SK-N-SH (cell line): ENCODE data around the gene DNAJC25. TPM values are rescaled to one million over a fixed set of nuclear protein-coding genes. Genes with fewer than 3 reads are reported as not detected.

Source experiments
- CTCF ChIA-PET: fragments of 300-600, 350-600 bp; formaldehyde crosslinking; extraction: SDS; loops from one replicate; lab custom pipeline; 2021; lab: Yijun Ruan, JAX
- POLR2A ChIA-PET: fragments of 350-600 bp; sonication (Branson Sonifier 250); formaldehyde crosslinking; extraction: SDS; loops from one replicate; lab custom pipeline; 2020; ENCODE audit warnings: antibody characterized with exemption, inconsistent platforms; lab: Yijun Ruan, JAX
- DNase-seq: peaks from one replicate; pipeline ENCODE4 v3.0.0; 2012
- H2AFZ ChIP-seq: fragments of 200-600 bp; sonication (generic); 2 replicates; pipeline ENCODE4 v1.8.1; 2016; ENCODE audit warnings: antibody characterized with exemption, mild to moderate bottlenecking, low read depth
- H3F3A ChIP-seq: fragments of 200-600 bp; sonication (generic); replicated peaks from 2 replicates; pipeline ENCODE3; 2016; ENCODE audit warnings: antibody characterized with exemption, mild to moderate bottlenecking; ENCODE audit not compliant: insufficient read depth
- H3K27ac ChIP-seq, 2 experiments: fragments of 200-500 bp in 1 of 2; fragments of 200-600 bp in 1 of 2; sonication (Bioruptor generic) in 1 of 2; sonication (generic), shearing (Covaris generic) in 1 of 2; 2 replicates each; pipeline versions ENCODE4 v1.5.1 to v1.6.1; 2014 to 2016; ENCODE audit warnings: low read depth in 2 of 2, inconsistent platforms in 1 of 2, low read length in 1 of 2, mild to moderate bottlenecking in 1 of 2, mixed read lengths in 1 of 2
- H3K27me3 ChIP-seq: fragments of 200-600 bp; sonication (generic), shearing (Covaris generic); 2 replicates; pipeline ENCODE4 v1.6.1; 2016; ENCODE audit warnings: mixed run types; ENCODE audit not compliant: insufficient read depth
- H3K36me3 ChIP-seq, 2 experiments: fragments of 200-500 bp in 1 of 2; fragments of 200-600 bp in 1 of 2; sonication (Bioruptor generic) in 1 of 2; sonication (generic) in 1 of 2; replicated peaks in 1 of 2; 2 replicates each; pipeline versions ENCODE3 to v1.5.1; 2014 to 2016; ENCODE audit warnings: low read length in 1 of 2, mild to moderate bottlenecking in 1 of 2; ENCODE audit not compliant: insufficient read depth in 2 of 2, control insufficient read depth in 1 of 2
- H3K4me1 ChIP-seq, 2 experiments: fragments of 200-500 bp in 1 of 2; fragments of 200-600 bp in 1 of 2; sonication (Bioruptor generic) in 1 of 2; sonication (generic), shearing (Covaris generic) in 1 of 2; 2 replicates each; pipeline versions ENCODE4 v1.5.1 to v1.6.1; 2014 to 2016; ENCODE audit warnings: low read depth in 1 of 2, low read length in 1 of 2, mixed run types in 1 of 2; ENCODE audit not compliant: insufficient read depth in 2 of 2, control insufficient read depth in 1 of 2
- H3K4me2 ChIP-seq: fragments of 200-600 bp; sonication (generic), shearing (Covaris generic); 2 replicates; pipeline ENCODE4 v1.6.1; 2017; ENCODE audit warnings: mixed run types
- H3K4me3 ChIP-seq, 2 experiments: fragments of 200-500 bp in 1 of 2; fragments of 200-600 bp in 1 of 2; sonication (Bioruptor generic) in 1 of 2; sonication (generic), shearing (Covaris generic) in 1 of 2; 2 replicates each; pipeline versions ENCODE4 v1.5.1 to v1.8.1; 2014 to 2016; ENCODE audit warnings: low read depth in 2 of 2, inconsistent platforms in 1 of 2, low read length in 1 of 2, mild to moderate bottlenecking in 1 of 2, mixed read lengths in 1 of 2, moderate library complexity in 1 of 2
- H3K79me2 ChIP-seq: fragments of 200-600 bp; sonication (generic); 2 replicates; pipeline ENCODE4 v1.8.1; 2017; ENCODE audit warnings: mild to moderate bottlenecking; ENCODE audit not compliant: insufficient read depth
- H3K9ac ChIP-seq: fragments of 200-600 bp; sonication (generic); 2 replicates; pipeline ENCODE4 v1.6.1; 2017; ENCODE audit warnings: mixed run types
- H3K9me2 ChIP-seq: fragments of 200-600 bp; sonication (generic); 2 replicates; pipeline ENCODE4 v1.6.1; 2017; ENCODE audit warnings: mixed run types
- H3K9me3 ChIP-seq: fragments of 200-600 bp; sonication (generic); 2 replicates; pipeline ENCODE4 v1.6.1; 2017; ENCODE audit warnings: mixed run types, mild to moderate bottlenecking, moderate library complexity
- H4K20me1 ChIP-seq: fragments of 200-600 bp; sonication (generic); 2 replicates; pipeline ENCODE4 v1.6.1; 2017; ENCODE audit warnings: mild to moderate bottlenecking, mixed run types; ENCODE audit not compliant: insufficient read depth
- FOSL2 ChIP-seq: IDR thresholded peaks from 2 replicates; pipeline ENCODE4 v1.4.0; 2012; ENCODE audit warnings: low read depth, mild to moderate bottlenecking, moderate library complexity, borderline replicate concordance
- FOXJ3 ChIP-seq: sonication (generic); formaldehyde crosslinking; IDR thresholded peaks from 2 replicates; pipeline ENCODE4 v1.5.1; 2020; ENCODE audit warnings: mild to moderate bottlenecking, missing genetic modification reagents
- GABPA ChIP-seq: IDR thresholded peaks from 2 replicates; pipeline ENCODE4 v1.4.0; 2012; ENCODE audit warnings: low read depth, mild to moderate bottlenecking
- GATA2 ChIP-seq: sonication (generic); formaldehyde crosslinking; IDR thresholded peaks from 2 replicates; pipeline ENCODE4 v1.5.0; 2020; ENCODE audit warnings: mild to moderate bottlenecking, missing genetic modification reagents
- JUND ChIP-seq: IDR thresholded peaks from 2 replicates; pipeline ENCODE4 v1.4.0; 2012
- RAD21 ChIP-seq: IDR thresholded peaks from 2 replicates; pipeline ENCODE4 v1.6.1; 2012; ENCODE audit warnings: mild to moderate bottlenecking, low read length
- SIN3A ChIP-seq: IDR thresholded peaks from 2 replicates; pipeline ENCODE4 v1.6.1; 2012; ENCODE audit warnings: low read depth, mild to moderate bottlenecking, low read length, moderate library complexity, borderline replicate concordance
- SMC3 ChIP-seq: IDR thresholded peaks from 2 replicates; pipeline ENCODE4 v1.6.1; 2012; ENCODE audit warnings: low read depth, low read length, improper control_type of control experiment
- WGBS: methylation state at CpG from one replicate; pipeline ENCODE4 v1.1.6; 2017; ENCODE audit warnings: low lambda C conversion rate; 5-methylcytosine and 5-hydroxymethylcytosine counted together
- polyA plus RNA-seq, 3 experiments: library from polyadenylated mRNA; depleted of rRNA; stranded (reverse); fragments of >200 nt; gene quantifications; 2 replicates each; pipeline ENCODE4 v1.2.3, GENCODE V29; 2012
- TF ChIP-seq, protein P1 (sequence below): fragments of 150-350 bp; IDR thresholded peaks from 2 replicates; pipeline ENCODE4 v1.6.1; 2016; ENCODE audit warnings: mild to moderate bottlenecking, low read depth, low read length
- TF ChIP-seq, protein P2 (sequence below): fragments of 200-600 bp; sonication (generic); IDR thresholded peaks from 2 replicates; pipeline ENCODE4 v1.6.1; 2017; ENCODE audit warnings: antibody characterized with exemption, mild to moderate bottlenecking, moderate library complexity
- TF ChIP-seq, protein P3 (sequence below): IDR thresholded peaks from 2 replicates; pipeline ENCODE4; 2012

Gene DNAJC25
- polyA plus RNA-seq, 1 of the 3 experiments (the other 2 are of a cell fraction) = 3.3 TPM

DNA sequence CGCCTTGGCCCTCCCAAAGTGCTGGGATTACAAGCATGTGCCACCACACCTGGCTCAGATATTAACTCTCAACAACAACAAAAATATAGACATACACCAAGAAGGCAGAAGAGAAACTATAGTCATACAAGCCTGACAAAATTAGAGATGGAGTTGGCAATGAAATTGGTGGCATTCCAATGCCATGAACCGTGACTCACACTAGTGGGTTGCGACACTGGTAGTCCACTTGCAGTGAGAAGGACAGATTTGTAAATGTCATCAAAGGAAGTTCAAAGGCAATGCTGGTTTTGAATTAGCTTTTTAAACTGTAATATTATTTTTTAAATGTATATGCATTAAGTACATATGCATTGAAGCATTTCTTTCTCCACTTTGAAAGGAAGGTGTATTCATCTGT lies 8.5 kb upstream of the DNAJC25 start:
- no peaks in the 10 kb centered on the region for H4K20me1 ChIP-seq

DNA sequence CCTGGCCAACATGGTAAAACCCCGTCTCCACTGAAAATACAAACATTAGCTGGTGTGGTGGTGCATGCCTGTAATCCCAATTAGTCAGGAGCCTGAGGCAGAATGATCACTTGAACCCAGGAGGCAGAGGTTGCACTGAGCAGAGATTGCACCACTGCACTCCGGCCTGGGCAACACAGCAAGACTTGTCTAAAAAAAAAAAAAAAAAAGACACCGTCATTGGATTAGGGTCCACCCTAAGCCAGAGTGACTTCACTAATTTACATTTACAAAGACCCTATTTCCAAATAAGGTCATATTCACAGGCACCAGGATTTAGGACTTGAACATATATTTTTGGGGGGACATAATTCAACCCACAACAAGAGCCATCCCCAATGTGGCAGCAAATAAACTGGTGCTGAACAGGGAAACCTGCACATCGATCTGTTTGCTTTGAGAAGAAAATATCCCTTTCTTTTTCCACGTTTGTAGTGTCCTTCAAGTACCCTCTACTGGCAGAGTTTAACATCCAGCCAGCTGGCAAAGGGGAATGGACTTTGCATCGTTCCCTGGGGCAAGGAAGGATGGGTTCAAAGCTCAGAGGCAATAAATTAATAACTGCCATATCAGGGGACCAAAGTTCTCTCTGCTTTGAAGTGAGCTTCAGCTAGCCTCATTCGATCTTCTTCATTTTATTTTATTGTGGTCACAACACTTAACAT lies 3.7 kb upstream of the DNAJC25 start:
- Histone ChIP-seq H3F3A (peaks cover 5% of the 10 kb centered on the region), H3K9me2 (no peaks in the 10 kb centered on the region), H3K4me2 (no peak overlapping the region), H3K36me3 (no peaks in the 10 kb centered on the region), H2AFZ (no peak overlapping the region), H3K9ac (no peak overlapping the region), H3K4me1 (peaks cover 0 to 3% of the 10 kb centered on the region in 2 experiments; a peak in 2 of 4 replicates), H3K4me3 (no peak overlapping the region), H3K79me2 (peaks cover 12% of the 10 kb centered on the region), H4K20me1 (no peaks in the 10 kb centered on the region), H3K27me3 (no peaks in the 10 kb centered on the region), H3K27ac (no peak overlapping the region), H3K9me3 (no peaks in the 10 kb centered on the region)
- no peak for TF ChIP-seq FOXJ3
- TF ChIP-seq RAD21 = peak; percentile 9; the same call in 1 of the 2 replicates
- POLR2A ChIA-PET = no interaction called here
- CTCF ChIA-PET = interaction anchor here (1.3 to 2.2 kb wide), 2 partner anchors 29 to 990 kb away, joined by 3 to 10 read pairs; no protein-coding TSS in a partner anchor
- no peak for DNase-seq
- WGBS = 61% methylated on average over 7 of the region's 7 CpGs

More for the DNA sequence above, 8.5 kb upstream of the DNAJC25 start:
- no peak overlapping the region for H3K4me2 ChIP-seq
- no peak overlapping the region for H3K9ac ChIP-seq
- no peak overlapping the region for H3K4me3 ChIP-seq
- H3K9me3 ChIP-seq = no peaks in the 10 kb centered on the region
- H3K36me3 ChIP-seq = no peaks in the 10 kb centered on the region
- POLR2A ChIA-PET = no interaction called here
- H3K27me3 ChIP-seq = no peaks in the 10 kb centered on the region
- no peak overlapping the region for H3K27ac ChIP-seq
- 57% methylated on average over 3 of the region's 3 CpGs for WGBS
- no peaks in the 10 kb centered on the region for H3K79me2 ChIP-seq
- H3F3A ChIP-seq = no peaks in the 10 kb centered on the region
- H3K9me2 ChIP-seq = no peaks in the 10 kb centered on the region
- DNase-seq = no peak
- TF ChIP-seq, protein P1, sequence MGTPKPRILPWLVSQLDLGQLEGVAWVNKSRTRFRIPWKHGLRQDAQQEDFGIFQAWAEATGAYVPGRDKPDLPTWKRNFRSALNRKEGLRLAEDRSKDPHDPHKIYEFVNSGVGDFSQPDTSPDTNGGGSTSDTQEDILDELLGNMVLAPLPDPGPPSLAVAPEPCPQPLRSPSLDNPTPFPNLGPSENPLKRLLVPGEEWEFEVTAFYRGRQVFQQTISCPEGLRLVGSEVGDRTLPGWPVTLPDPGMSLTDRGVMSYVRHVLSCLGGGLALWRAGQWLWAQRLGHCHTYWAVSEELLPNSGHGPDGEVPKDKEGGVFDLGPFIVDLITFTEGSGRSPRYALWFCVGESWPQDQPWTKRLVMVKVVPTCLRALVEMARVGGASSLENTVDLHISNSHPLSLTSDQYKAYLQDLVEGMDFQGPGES = no peak
- TF ChIP-seq RAD21 (no peak), JUND (peak; percentile 34; the same call in 1 of the 2 replicates), SIN3A (no peak), FOSL2 (peak; percentile 34; the same call in 1 of the 2 replicates), GABPA (no peak), GATA2 (CRISPR knock-in tag) (no peak), SMC3 (no peak)
- TF ChIP-seq, protein P2, sequence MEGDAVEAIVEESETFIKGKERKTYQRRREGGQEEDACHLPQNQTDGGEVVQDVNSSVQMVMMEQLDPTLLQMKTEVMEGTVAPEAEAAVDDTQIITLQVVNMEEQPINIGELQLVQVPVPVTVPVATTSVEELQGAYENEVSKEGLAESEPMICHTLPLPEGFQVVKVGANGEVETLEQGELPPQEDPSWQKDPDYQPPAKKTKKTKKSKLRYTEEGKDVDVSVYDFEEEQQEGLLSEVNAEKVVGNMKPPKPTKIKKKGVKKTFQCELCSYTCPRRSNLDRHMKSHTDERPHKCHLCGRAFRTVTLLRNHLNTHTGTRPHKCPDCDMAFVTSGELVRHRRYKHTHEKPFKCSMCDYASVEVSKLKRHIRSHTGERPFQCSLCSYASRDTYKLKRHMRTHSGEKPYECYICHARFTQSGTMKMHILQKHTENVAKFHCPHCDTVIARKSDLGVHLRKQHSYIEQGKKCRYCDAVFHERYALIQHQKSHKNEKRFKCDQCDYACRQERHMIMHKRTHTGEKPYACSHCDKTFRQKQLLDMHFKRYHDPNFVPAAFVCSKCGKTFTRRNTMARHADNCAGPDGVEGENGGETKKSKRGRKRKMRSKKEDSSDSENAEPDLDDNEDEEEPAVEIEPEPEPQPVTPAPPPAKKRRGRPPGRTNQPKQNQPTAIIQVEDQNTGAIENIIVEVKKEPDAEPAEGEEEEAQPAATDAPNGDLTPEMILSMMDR = no peak
- TF ChIP-seq, protein P3, sequence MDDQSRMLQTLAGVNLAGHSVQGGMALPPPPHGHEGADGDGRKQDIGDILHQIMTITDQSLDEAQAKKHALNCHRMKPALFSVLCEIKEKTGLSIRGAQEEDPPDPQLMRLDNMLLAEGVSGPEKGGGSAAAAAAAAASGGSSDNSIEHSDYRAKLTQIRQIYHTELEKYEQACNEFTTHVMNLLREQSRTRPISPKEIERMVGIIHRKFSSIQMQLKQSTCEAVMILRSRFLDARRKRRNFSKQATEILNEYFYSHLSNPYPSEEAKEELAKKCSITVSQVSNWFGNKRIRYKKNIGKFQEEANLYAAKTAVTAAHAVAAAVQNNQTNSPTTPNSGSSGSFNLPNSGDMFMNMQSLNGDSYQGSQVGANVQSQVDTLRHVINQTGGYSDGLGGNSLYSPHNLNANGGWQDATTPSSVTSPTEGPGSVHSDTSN = peak; percentile 35; the same call in 1 of the 2 replicates
- CTCF ChIA-PET = interaction anchor here (0.9 to 4.4 kb wide), 2 partner anchors 9 to 25 kb away, joined by 4 to 44 read pairs; partner anchors contain the start of gene DNAJC25
- H3K4me1 ChIP-seq = no peaks in the 10 kb centered on the region
- H2AFZ ChIP-seq = no peak overlapping the region
